Panc1 (cell line): ENCODE data around the gene FNIP1. TPM values are rescaled to one million over a fixed set of nuclear protein-coding genes. Genes with fewer than 3 reads are reported as not detected.
"Not testable (repeated sequence)": the region's sequence is repeated elsewhere in the genome, so short reads cannot be mapped to it uniquely, and the experiment has no call there.

Experiments
- ATAC-seq: fragments of 200-7000 bp; cut with Tn5 transposase; 2 replicates; pipeline ENCODE4 v1.9.1; 2020; ENCODE audit warnings: mild to moderate bottlenecking, moderate library complexity
- BruUV-seq: library from RNA; stranded (reverse); fragments of 400-500 nt; replicated peaks from 2 replicates; lab custom pipeline; 2021; lab: Mats Ljungman, UMichigan
- CTCF ChIA-PET: fragments of 300-600 bp; sonication (Branson Sonifier 250); formaldehyde crosslinking; loops from one replicate; lab custom pipeline; 2022; ENCODE audit warnings: antibody characterized with exemption; lab: Charles Lee
- POLR2A ChIA-PET: fragments of 300-600 bp; sonication (Branson Sonifier 250); formaldehyde crosslinking; loops from one replicate; lab custom pipeline; 2022; ENCODE audit warnings: antibody characterized with exemption; lab: Charles Lee
- DNase-seq: peaks from one replicate; pipeline ENCODE4 v3.0.0-alpha.2; 2010; ENCODE audit warnings: low read depth, low spot score
- H3K27ac ChIP-seq: 2 replicates; pipeline ENCODE4 v1.5.1; 2011; ENCODE audit warnings: mild to moderate bottlenecking, low read length, inconsistent platforms
- H3K27me3 ChIP-seq: fragments of 200-500 bp; sonication (Bioruptor generic); 2 replicates; pipeline ENCODE4 v1.6.0; 2014; ENCODE audit warnings: low read length, inconsistent platforms; ENCODE audit not compliant: control insufficient read depth, insufficient read depth
- H3K36me3 ChIP-seq: fragments of 200-500 bp; sonication (Bioruptor generic); 2 replicates; pipeline ENCODE4 v1.5.1; 2014; ENCODE audit warnings: inconsistent platforms, mild to moderate bottlenecking, low read length, moderate library complexity; ENCODE audit not compliant: control insufficient read depth, insufficient read depth
- H3K4me1 ChIP-seq: 2 replicates; pipeline ENCODE4 v1.5.1; 2011; ENCODE audit warnings: inconsistent platforms, mild to moderate bottlenecking, low read length, moderate library complexity; ENCODE audit not compliant: control insufficient read depth, insufficient read depth
- H3K4me3 ChIP-seq, 2 experiments: 2 replicates each; pipeline ENCODE4 v1.5.1; 2011 to 2012; ENCODE audit warnings: low read depth in 2 of 2, low read length in 2 of 2, mild to moderate bottlenecking in 2 of 2, inconsistent platforms in 1 of 2, moderate library complexity in 1 of 2
- H3K9me3 ChIP-seq: fragments of 200-500 bp; sonication (Bioruptor generic); 2 replicates; pipeline ENCODE4 v1.5.1; 2014; ENCODE audit warnings: low read depth, mild to moderate bottlenecking, inconsistent platforms, low read length, moderate library complexity; ENCODE audit not compliant: control insufficient read depth, insufficient read depth
- POLR2AphosphoS5 ChIP-seq: IDR thresholded peaks from 2 replicates; pipeline ENCODE4 v1.6.1; 2012; ENCODE audit warnings: mild to moderate bottlenecking, low read depth, low read length, moderate library complexity
- SIN3A ChIP-seq: IDR thresholded peaks from 2 replicates; pipeline ENCODE4 v1.6.1; 2012; ENCODE audit warnings: low read depth, mild to moderate bottlenecking, low read length, moderate library complexity, borderline replicate concordance; ENCODE audit not compliant: insufficient read depth
- TCF7L2 ChIP-seq: IDR thresholded peaks from 2 replicates; pipeline ENCODE4 v1.6.1; 2011; ENCODE audit warnings: mild to moderate bottlenecking, low read depth, low read length, inconsistent platforms
- in situ Hi-C: cut with HindIII; loops from 2 replicates; pipeline ENCODE4 v1.10.0; 2016; ENCODE audit warnings: low sequenced_read_pairs, low pct_unique_long_range_greater_than_20kb
- intact Hi-C: fragments of 100-400 bp; cut with micrococcal nuclease; formaldehyde crosslinking; loops from one replicate; pipeline ENCODE4 v1.10.0; 2022; ENCODE audit not compliant: unreplicated experiment
- total RNA-seq: library from RNA; stranded (reverse); gene quantifications from one replicate; pipeline ENCODE4 v1.2.1, GENCODE V29; 2021; ENCODE audit not compliant: unreplicated experiment
- TF ChIP-seq, protein P1 (sequence below): fragments of 450-650 bp; IDR thresholded peaks from 2 replicates; pipeline ENCODE4 v1.5.1; 2017; ENCODE audit warnings: mild to moderate bottlenecking
- TF ChIP-seq, protein P2 (sequence below), 2 experiments: IDR thresholded peaks; 2 replicates each; pipeline ENCODE4 v1.6.1; 2011 to 2012; ENCODE audit warnings: low read depth in 2 of 2, control low read depth in 1 of 2, low read length in 1 of 2, mild to moderate bottlenecking in 1 of 2, moderate library complexity in 1 of 2; ENCODE audit not compliant: insufficient read depth in 1 of 2

FNIP1 gene
- total RNA-seq, 1 experiment from 2014 or later: 48.3 TPM

DNA sequence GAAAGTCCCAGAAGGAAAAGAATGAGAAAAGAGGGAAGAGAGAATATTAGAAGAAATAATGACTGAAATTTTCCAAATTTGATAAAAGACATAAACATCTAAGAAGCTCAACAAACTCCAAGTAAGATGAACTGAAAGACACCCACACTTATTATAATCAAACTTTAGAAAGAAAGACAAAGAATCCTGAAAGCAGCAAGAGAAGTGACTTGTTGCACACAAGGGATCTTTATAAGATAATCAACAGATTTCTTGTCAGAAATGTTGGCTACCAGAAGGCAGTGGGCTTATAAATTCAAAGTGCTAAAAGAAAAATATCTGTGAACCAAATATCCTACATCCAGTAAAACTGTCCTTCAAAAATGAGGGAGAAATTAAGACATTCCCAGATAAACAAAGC, 49.0 kb upstream of the FNIP1 start:
- no TSS peak for BruUV-seq
- H3K4me3 ChIP-seq: no peak overlapping the region
- DNase-seq (no peak), ATAC-seq (no peak)
- intact Hi-C loops: no loop called here
- in situ Hi-C loops: no loop called here
- H3K9me3 ChIP-seq: no peaks in the 10 kb centered on the region; the same call in 1 of the 2 replicates
- no peak overlapping the region for H3K27ac ChIP-seq
- no peaks in the 10 kb centered on the region for H3K27me3 ChIP-seq
- H3K36me3 ChIP-seq: no peaks in the 10 kb centered on the region
- TF ChIP-seq, protein P1, sequence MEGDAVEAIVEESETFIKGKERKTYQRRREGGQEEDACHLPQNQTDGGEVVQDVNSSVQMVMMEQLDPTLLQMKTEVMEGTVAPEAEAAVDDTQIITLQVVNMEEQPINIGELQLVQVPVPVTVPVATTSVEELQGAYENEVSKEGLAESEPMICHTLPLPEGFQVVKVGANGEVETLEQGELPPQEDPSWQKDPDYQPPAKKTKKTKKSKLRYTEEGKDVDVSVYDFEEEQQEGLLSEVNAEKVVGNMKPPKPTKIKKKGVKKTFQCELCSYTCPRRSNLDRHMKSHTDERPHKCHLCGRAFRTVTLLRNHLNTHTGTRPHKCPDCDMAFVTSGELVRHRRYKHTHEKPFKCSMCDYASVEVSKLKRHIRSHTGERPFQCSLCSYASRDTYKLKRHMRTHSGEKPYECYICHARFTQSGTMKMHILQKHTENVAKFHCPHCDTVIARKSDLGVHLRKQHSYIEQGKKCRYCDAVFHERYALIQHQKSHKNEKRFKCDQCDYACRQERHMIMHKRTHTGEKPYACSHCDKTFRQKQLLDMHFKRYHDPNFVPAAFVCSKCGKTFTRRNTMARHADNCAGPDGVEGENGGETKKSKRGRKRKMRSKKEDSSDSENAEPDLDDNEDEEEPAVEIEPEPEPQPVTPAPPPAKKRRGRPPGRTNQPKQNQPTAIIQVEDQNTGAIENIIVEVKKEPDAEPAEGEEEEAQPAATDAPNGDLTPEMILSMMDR: no peak
- TF ChIP-seq, protein P2, sequence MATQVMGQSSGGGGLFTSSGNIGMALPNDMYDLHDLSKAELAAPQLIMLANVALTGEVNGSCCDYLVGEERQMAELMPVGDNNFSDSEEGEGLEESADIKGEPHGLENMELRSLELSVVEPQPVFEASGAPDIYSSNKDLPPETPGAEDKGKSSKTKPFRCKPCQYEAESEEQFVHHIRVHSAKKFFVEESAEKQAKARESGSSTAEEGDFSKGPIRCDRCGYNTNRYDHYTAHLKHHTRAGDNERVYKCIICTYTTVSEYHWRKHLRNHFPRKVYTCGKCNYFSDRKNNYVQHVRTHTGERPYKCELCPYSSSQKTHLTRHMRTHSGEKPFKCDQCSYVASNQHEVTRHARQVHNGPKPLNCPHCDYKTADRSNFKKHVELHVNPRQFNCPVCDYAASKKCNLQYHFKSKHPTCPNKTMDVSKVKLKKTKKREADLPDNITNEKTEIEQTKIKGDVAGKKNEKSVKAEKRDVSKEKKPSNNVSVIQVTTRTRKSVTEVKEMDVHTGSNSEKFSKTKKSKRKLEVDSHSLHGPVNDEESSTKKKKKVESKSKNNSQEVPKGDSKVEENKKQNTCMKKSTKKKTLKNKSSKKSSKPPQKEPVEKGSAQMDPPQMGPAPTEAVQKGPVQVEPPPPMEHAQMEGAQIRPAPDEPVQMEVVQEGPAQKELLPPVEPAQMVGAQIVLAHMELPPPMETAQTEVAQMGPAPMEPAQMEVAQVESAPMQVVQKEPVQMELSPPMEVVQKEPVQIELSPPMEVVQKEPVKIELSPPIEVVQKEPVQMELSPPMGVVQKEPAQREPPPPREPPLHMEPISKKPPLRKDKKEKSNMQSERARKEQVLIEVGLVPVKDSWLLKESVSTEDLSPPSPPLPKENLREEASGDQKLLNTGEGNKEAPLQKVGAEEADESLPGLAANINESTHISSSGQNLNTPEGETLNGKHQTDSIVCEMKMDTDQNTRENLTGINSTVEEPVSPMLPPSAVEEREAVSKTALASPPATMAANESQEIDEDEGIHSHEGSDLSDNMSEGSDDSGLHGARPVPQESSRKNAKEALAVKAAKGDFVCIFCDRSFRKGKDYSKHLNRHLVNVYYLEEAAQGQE (IDR thresholded peaks at IDR 0.05; ENCODE audit: insufficient read depth in 1 of 2, low read depth in 2 of 2, low read length in 1 of 2): no peak
- TF ChIP-seq POLR2AphosphoS5 (no peak), TCF7L2 (no peak), SIN3A (no peak)
- CTCF ChIA-PET: no interaction called here
- POLR2A ChIA-PET: interaction anchor here (0.7 kb wide), 1 partner anchor 10 kb away, joined by 3 read pairs; no protein-coding TSS in a partner anchor
- no peaks in the 10 kb centered on the region for H3K4me1 ChIP-seq

DNA sequence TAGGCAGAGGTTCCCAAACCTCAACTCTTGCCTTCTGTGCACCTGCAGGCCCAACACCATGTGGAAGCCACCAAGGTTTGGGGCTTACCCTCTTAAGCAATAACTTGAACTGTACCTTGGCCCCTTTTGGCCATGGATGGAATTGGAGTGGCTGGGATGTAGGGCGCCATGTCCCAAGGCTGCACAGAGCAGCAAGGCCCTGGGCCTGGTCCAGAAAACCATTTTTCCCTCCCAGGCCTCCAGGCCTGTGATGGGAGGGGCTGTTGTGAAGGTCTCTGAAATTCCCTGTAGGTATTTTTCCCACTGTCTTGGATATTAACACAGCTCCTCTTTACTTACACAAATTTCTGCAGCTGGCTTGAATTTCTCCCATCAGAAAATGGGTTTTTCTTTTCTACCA, 46.2 kb upstream of the FNIP1 start:
- BruUV-seq, H3K4me1 ChIP-seq, H3K9me3 ChIP-seq, POLR2A ChIA-PET, H3K4me3 ChIP-seq, CTCF ChIA-PET, H3K36me3 ChIP-seq, H3K27ac ChIP-seq, ATAC-seq, intact Hi-C loops, in situ Hi-C loops, DNase-seq, H3K27me3 ChIP-seq: not testable (repeated sequence)

DNA sequence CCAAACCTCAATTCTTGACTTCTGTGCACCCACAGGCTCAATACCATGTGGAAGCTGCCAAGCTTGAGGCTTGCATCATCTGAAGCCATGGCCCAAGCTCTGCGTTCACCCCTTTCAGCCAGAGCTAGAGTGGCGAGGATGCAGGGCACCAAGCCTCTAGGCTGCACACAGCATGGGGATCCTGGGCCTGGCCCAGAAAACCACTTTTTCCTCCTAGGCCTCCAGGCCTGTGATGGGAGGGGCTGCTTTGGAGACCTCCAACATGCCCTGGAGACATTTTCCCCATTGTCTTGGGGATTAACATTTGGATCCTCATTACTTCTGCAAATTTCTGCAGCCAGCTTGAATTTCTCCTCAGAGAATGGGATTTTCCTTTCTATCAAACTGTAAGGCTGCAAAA, 35.9 kb upstream of the FNIP1 start:
- in situ Hi-C loops, CTCF ChIA-PET, H3K36me3 ChIP-seq, H3K27ac ChIP-seq, H3K9me3 ChIP-seq, ATAC-seq, H3K4me1 ChIP-seq, BruUV-seq, DNase-seq, H3K4me3 ChIP-seq, intact Hi-C loops, H3K27me3 ChIP-seq, POLR2A ChIA-PET: not testable (repeated sequence)
